GM21528 (cell line): ENCODE results near the gene RANBP6.

Experiments
- ATAC-seq: cut with Tn5 transposase; IDR thresholded peaks from one replicate; pipeline ENCODE4 v1.9.1; 2021; ENCODE audit warnings: mild to moderate bottlenecking, moderate library complexity; ENCODE audit not compliant: unreplicated experiment, low FRiP score

RANBP6 gene

GRCh38 chr9:6007770-6008168 is 7.7 kb downstream of the RANBP6 start:
- peak; percentile 53 for ATAC-seq

- peak; percentile 67 for ATAC-seq
Measured at GRCh38 chr9:6007058-6007769, 8.2 kb downstream of the RANBP6 start.

GRCh38 chr9:6006749-6007057 is 8.7 kb downstream of the RANBP6 start:
- ATAC-seq: no peak

- ATAC-seq: no peak
Measured at GRCh38 chr9:6000955-6001354, 14.5 kb downstream of the RANBP6 start.

GRCh38 chr9:5999443-6000101 is 15.9 kb downstream of the RANBP6 start:
- ATAC-seq: no peak

- ATAC-seq: no peak
Measured at GRCh38 chr9:5994493-5994892, 20.9 kb downstream of the RANBP6 start.

GRCh38 chr9:5988265-5988664 is 27.2 kb downstream of the RANBP6 start:
- no peak for ATAC-seq

- ATAC-seq: no peak
Measured at GRCh38 chr9:5983042-5983441, 32.4 kb downstream of the RANBP6 start.

- ATAC-seq: no peak
Measured at GRCh38 chr9:5982317-5982716, 33.1 kb downstream of the RANBP6 start.

GRCh38 chr9:5978523-5978922 is 36.9 kb downstream of the RANBP6 start:
- no peak for ATAC-seq

GRCh38 chr9:5976674-5977397 is 38.6 kb downstream of the RANBP6 start:
- ATAC-seq: peak; percentile 81

GRCh38 chr9:5971740-5972139 is 43.7 kb downstream of the RANBP6 start:
- ATAC-seq: no peak
